Lower leg skin (tissue), 4 donors: ENCODE measurements around the gene RFC2. TPM values are rescaled to one million over a fixed set of nuclear protein-coding genes. Genes with fewer than 3 reads are reported as not detected.

ENCODE experiments used
- microRNA counts, 2 donors: library from miRNA; unstranded; fragments of <30 nt; microRNA quantifications; one replicate each; lab custom pipeline; 2016
- microRNA-seq, 2 donors: library from miRNA; unstranded; fragments of <30 nt; microRNA quantifications; one replicate each; pipeline ENCODE4, GENCODE V29; 2016; ENCODE audit warnings: borderline replicate concordance in 2 of 2, borderline number of aligned reads in 1 of 2
- total RNA-seq, 4 donors: library from RNA; depleted of rRNA; stranded (reverse); fragments of >200 nt; gene quantifications; one replicate each; pipeline ENCODE4 v1.1.0, GENCODE V29; 2016

RFC2 gene
- total RNA-seq, 4 donors from 2014 or later = 15.3 to 26.5 (median 23.9) TPM

MicroRNAs within 50 kb of the gene (microRNA counts, 767-probe panel; counts per million panel counts)
- microRNA hsa-miR-590-3p (lab: Ali Mortazavi, UCI) (0 to 358 counts per million in 2 donors), microRNA hsa-miR-590-5p (lab: Ali Mortazavi, UCI) (0 to 358 counts per million in 2 donors)

Small RNAs within 50 kb of the gene (microRNA-seq; reads per million reads assigned to microRNA genes)
- 203 to 208 reads per million in 2 donors for gene MIR590

Other genes starting within 250 kb of the RFC2 start
- 10 to 100 TPM in 3 of 4 donors, 1 to 10 TPM in 1; 5.6 to 96.2 (median 32.4) TPM for gene ELN, start 226.2 kb downstream of the RFC2 start, total RNA-seq
- 10 to 100 TPM in 3 of 4 donors, 1 to 10 TPM in 1; 7.7 to 19.5 (median 14.6) TPM for gene LIMK1, start 170.6 kb downstream of the RFC2 start, total RNA-seq
- 100 to 1,000 TPM; 259 to 321 (median 296) TPM for gene EIF4H, start 80.0 kb downstream of the RFC2 start, total RNA-seq
- gene LAT2, start 44.4 kb downstream of the RFC2 start, total RNA-seq = 1 to 10 TPM in 3 of 4 donors, under 1 TPM in 1; 0.88 to 2.4 (median 1.5) TPM
- 10 to 100 TPM; 29.1 to 60.2 (median 52.5) TPM for gene CLIP2, start 35.0 kb upstream of the RFC2 start, total RNA-seq
- 10 to 100 TPM; 28.5 to 49.9 (median 43.2) TPM for gene GTF2IRD1, start 199.5 kb upstream of the RFC2 start, total RNA-seq